PC-9 (cell line): ENCODE data around the gene CENPA.

ENCODE experiments used
- EZH2 ChIP-seq: fragments of 200-600 bp; sonication (generic); IDR thresholded peaks from 2 replicates; pipeline ENCODE4 v1.8.0; 2017; ENCODE audit warnings: antibody characterized with exemption, low read depth
- TF ChIP-seq, protein P1 (sequence below): fragments of 200-600 bp; sonication (generic); conservative IDR thresholded peaks from 2 replicates; pipeline ENCODE4 v1.6.1; 2017; ENCODE audit warnings: mixed run types, antibody characterized with exemption, mild to moderate bottlenecking, moderate library complexity

DNA sequence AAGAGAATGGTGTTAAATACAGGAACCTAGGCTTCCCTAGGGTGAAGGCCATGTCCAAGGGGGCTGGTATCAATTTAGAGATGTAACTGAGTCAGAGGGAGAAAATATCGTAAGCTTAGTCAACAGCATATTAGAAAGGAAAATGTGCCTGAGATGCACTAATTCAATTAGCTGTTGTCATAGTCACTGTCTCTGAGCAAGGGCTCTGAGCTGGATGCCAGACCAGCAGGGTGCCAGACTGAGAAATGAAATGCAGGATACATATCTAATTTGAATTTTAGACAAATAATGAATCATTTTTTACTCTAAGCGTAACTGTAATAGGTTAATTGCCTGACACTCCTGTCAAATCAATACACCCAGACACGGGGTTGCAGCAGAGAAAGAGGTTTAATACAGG lies 33.2 kb upstream of the CENPA start:
- no peak for TF ChIP-seq EZH2
- TF ChIP-seq, protein P1, sequence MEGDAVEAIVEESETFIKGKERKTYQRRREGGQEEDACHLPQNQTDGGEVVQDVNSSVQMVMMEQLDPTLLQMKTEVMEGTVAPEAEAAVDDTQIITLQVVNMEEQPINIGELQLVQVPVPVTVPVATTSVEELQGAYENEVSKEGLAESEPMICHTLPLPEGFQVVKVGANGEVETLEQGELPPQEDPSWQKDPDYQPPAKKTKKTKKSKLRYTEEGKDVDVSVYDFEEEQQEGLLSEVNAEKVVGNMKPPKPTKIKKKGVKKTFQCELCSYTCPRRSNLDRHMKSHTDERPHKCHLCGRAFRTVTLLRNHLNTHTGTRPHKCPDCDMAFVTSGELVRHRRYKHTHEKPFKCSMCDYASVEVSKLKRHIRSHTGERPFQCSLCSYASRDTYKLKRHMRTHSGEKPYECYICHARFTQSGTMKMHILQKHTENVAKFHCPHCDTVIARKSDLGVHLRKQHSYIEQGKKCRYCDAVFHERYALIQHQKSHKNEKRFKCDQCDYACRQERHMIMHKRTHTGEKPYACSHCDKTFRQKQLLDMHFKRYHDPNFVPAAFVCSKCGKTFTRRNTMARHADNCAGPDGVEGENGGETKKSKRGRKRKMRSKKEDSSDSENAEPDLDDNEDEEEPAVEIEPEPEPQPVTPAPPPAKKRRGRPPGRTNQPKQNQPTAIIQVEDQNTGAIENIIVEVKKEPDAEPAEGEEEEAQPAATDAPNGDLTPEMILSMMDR = no peak
